NCI-H128 (cell line): ENCODE measurements around the gene DDX31.

Experiments
- DNase-seq: peaks from one replicate; lab custom pipeline; 2025; ENCODE audit not compliant: unreplicated experiment; lab: John Stamatoyannopoulos, UW

Gene DDX31

GRCh38 chr9:132674485-132674884 lies 4.7 kb upstream of the DDX31 start:
- no peak for DNase-seq

DNA sequence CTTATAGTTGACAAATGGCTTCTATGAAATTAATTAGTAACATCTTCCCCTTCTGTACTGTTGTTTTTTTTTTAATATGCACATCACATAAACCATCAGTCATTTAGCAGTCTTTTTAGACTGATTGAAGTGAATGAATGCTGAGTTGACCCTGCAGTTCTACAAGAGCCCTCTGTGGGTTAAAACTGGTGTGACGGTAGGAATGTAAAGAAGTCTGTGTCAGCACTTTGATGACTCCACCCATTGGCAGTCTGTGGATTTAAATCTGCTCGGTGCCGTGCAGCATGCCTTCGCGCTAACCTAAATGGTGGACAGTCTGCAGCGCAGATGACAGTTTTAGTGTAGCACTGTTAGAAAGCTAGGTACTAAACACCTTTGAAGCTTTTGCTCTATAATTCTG lies 3.6 kb upstream of the DDX31 start:
- DNase-seq: no peak

GRCh38 chr9:132672413-132672690 lies 2.6 kb upstream of the DDX31 start:
- DNase-seq: no peak

- no peak for DNase-seq
Observed at GRCh38 chr9:132671620-132672412, 2.0 kb upstream of the DDX31 start.

DNA sequence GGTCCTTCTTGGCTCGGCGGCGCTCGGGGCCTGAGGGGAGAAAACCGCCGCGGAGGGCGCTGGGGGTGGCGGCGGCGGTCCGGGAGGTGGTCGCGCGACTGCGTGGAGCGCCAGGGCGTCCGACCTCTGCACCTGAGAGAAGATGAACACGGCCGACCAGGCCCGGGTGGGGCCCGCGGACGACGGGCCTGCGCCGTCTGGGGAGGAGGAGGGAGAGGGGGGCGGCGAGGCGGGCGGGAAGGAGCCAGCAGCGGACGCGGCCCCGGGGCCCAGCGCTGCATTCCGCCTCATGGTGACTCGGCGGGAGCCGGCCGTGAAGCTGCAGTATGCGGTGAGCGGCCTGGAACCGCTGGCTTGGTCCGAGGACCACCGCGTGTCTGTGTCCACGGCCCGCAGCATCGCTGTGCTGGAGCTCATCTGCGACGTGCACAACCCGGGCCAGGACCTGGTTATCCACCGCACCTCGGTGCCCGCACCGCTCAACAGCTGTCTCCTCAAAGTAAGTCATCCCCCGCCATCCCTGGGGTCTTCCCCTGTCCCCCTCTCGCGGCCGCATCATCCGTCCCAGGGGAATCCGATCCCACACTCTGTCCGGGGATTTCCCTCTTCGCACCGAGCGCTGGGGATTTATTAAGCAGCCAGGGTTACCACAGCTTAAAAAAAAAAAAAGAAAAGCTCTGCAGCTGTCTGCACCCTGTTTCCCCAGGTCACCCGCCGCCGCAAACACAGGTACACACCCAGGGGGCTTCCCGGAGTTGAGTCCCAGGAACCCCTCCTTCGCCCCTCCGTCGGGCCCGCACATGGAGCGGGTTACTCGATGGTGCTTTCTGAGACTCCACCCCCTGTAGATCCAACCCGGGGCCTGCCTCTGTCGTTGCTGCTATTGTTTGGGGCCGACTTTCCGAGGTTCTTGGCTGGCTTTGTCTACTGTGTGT lies 941 bp upstream of the DDX31 start, which contains the start of gene GTF3C4:
GTF3C4 (plus strand) TSS at position 8 of the 935 bp plus-strand sequence; CDS start at position 143, 135 bp downstream.
- no peak for DNase-seq

GRCh38 chr9:132669319-132669697 lies 475 bp downstream of the DDX31 start:
- DNase-seq: no peak

DNA sequence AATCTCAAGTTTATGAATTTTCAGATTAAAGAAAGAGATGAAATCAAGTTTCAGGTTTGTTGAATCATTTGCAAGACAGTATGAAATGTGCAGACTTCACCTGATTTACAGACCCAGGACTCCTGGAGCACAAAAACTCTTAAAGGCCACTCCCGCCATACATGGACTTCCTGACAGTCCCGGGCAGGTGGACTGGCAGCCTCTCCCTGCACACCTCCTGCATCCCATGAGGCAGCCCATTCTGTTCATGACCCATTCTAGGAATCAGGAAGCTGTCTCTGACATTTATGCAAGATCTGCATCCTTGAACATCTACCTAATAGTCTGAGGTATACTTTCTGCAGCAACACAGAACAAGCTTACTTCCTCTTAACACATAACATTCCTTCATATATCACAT lies 5.9 kb downstream of the DDX31 start:
- no peak for DNase-seq

- no peak for DNase-seq
Observed at GRCh38 chr9:132663117-132663516, 6.7 kb downstream of the DDX31 start.

DNA sequence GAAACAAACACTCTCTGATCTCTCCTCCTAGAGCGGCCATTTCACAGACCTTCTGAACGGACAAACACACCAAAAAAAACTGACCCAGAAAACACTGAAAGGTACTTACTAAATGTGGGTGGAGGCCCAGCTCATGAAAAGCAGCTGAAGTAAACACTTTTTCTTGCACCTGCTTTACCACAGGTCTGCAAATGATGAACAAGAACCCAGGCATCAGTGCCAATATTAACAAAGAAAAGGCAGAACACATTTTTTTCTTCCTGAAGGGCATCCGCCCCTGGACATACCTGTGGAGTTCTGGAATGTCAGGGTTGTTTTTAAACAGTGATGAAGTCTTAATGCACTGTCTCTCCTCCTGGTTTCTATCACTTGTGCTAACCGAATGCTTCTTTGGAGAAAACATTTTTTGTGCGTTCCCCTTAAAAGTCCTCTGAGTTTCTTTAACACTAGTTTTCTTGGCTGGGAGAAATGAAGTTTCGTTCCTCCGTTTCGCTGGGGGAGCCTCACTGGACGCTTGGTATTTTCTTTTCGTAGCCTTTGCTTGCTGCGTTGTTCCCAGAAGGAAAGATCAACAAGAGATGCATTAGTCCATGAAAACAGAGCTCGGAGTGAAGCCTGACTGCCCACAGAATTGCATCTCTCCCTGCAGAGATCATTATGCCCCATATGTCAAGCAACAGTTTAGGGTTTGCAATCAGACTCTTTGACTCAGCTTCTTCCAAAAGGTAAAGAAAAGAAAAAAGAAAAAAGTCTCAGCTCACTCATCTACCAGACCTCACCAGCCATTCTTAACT lies 7.4 kb downstream of the DDX31 start:
- DNase-seq: no peak

GRCh38 chr9:132656299-132656698 lies 13.5 kb downstream of the DDX31 start:
- no peak for DNase-seq

DNA sequence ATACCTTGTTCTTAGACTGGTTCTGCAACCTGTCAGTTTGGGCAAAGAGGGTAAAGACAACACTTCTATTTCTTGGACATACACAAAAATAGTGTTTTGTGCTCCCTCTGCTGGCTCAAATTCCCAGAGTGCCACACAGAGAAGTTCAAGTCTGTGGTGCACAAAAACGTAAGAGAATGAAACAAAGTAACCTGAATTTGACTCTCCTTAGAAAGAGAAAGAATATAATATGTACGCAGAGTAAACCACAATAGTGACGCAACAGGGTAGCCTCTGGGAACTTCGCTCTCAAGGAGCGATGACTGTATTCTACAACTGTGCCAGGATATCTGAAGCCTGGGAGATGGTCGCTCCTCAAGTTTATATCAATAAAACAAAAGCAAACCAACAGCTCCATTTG lies 18.5 kb downstream of the DDX31 start:
- DNase-seq: no peak

DNA sequence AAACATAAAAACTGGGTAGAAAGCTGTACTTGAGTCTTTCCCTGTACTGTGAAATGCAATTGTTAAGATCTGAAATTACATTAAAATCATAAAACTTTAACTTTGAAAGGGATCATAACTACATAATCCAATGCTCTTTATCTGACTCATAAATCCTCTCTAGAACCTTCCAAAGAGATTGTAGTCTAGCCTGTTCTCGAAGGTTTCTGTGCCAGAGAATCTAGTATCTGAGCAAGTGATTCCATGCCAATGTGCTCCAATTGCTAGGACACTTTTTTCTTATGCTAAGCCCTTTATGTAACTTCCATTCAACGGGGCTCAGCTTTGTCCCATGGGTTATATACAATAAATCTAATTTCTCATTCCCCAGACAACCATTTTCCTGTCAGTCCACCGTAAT lies 21.1 kb downstream of the DDX31 start:
- no peak for DNase-seq

DNA sequence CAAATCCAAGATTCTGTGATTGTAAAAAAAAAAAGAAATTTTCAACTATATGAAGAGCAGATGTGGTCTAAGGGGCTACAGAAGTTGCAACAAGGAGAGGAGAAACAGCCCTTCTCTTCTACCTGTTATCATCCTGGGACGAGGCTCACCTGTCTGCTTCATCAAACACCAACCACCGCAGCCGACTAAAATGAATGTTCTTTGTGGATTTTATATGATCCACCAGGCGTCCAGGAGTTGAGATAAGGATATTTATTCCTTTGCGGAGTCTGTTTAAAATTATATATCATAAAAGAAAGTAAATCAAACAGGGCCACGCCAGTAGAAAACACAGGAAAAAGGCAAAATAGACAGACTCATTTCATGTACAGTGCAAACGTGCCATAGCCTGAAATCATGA lies 21.5 kb downstream of the DDX31 start:
- DNase-seq: no peak

GRCh38 chr9:132647806-132648205 lies 22.0 kb downstream of the DDX31 start:
- DNase-seq: no peak

- no peak for DNase-seq
Observed at GRCh38 chr9:132647355-132647754, 22.4 kb downstream of the DDX31 start.

- DNase-seq: no peak
Observed at GRCh38 chr9:132646726-132647125, 23.1 kb downstream of the DDX31 start.

- DNase-seq: no peak
Observed at GRCh38 chr9:132645711-132646110, 24.1 kb downstream of the DDX31 start.

- DNase-seq: no peak
Observed at GRCh38 chr9:132645306-132645705, 24.5 kb downstream of the DDX31 start.

DNA sequence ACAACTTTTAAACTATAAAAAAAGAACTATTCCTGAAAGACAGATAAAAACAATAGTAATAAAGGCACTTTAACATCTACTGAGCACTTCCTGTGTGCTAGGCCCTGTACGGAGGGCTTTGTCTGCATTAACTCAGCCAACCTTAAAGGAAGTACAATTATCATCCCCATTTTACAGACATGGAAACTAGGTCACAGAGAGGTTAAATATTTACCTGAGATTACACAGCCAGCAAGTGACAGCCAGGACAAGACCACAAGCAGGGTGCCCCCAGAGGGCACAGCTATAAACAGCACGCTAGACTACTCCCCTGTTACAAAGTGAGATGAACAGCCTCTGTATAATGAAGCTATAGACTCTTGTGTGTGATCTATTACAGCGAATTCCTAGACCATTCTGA lies 25.5 kb downstream of the DDX31 start:
- no peak for DNase-seq

- DNase-seq: no peak
Observed at GRCh38 chr9:132641216-132641615, 28.6 kb downstream of the DDX31 start.

GRCh38 chr9:132639322-132639721 lies 30.5 kb downstream of the DDX31 start:
- DNase-seq: no peak
